Activated naive CD4-positive, alpha-beta T cell treated with anti-CD3 and anti-CD28 coated beads, Interleukin-2, amount 50 U/mL, for 16 hours (primary cell): ENCODE measurements around the gene ACAP3.
A peak's percentile ranks its signal among the peaks of the same experiment; 100 is the strongest.
"Not testable (repeated sequence)": the region's sequence is repeated elsewhere in the genome, so short reads cannot be mapped to it uniquely, and the experiment has no call there.

Experiments
- DNase-seq: peaks from one replicate; pipeline ENCODE4 v3.0.0-alpha.2; 2020

ACAP3 gene

DNA sequence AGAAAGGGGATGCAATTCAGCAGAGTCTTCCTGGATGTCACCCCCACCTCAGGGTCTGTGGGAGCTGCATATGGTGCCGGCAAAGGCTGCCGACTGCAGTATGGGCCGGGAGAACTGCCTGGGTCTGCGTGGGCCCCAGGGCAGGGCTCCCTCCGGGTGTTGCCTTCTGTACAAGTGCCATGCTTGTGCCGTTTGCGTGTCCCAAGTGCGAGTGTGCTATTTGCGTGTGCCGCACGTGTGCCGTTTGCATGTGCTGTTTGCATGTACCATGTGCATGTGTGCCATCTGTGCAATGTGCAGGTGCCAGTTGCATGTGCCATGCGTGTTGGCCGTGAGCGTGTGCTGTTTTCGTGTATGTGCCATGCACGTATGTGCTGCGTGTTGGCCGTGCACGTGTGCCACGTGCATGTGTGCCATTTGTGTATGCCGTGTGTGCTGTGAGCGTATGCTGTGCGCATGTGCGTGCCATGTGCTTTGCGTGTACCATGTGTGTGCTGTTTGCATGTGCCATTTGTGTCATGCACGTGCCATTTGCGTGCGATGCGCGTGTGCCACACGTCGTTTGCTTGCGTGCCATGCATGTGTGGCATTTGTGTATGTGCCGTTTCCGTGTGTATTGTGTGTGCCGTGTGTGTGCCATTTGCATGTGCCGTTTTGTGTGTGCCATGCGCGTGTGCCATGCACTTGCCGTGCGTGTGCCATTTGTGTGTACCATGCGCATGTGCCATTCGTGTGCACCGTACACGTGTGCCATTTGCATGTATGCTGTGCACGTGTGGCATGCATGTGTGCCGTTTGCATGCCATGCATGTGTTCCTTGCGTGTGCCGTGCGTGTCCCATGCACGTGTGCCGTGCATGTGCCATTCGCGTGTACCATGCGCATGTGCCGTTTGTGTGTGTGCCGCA lies 21.8 kb upstream of the ACAP3 start:
- no peak for DNase-seq

GRCh38 chr1:1328254-1328653 lies 20.5 kb upstream of the ACAP3 start:
- DNase-seq = no peak

DNA sequence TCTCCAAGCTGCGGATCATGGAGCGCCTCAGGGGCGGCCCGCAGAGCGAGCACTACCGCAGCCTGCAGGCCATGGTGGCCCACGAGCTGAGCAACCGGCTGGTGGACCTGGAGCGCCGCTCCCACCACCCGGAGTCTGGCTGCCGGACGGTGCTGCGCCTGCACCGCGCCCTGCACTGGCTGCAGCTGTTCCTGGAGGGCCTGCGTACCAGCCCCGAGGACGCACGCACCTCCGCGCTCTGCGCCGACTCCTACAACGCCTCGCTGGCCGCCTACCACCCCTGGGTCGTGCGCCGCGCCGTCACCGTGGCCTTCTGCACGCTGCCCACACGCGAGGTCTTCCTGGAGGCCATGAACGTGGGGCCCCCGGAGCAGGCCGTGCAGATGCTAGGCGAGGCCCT lies 19.6 kb upstream of the ACAP3 start:
- DNase-seq = no peak

DNA sequence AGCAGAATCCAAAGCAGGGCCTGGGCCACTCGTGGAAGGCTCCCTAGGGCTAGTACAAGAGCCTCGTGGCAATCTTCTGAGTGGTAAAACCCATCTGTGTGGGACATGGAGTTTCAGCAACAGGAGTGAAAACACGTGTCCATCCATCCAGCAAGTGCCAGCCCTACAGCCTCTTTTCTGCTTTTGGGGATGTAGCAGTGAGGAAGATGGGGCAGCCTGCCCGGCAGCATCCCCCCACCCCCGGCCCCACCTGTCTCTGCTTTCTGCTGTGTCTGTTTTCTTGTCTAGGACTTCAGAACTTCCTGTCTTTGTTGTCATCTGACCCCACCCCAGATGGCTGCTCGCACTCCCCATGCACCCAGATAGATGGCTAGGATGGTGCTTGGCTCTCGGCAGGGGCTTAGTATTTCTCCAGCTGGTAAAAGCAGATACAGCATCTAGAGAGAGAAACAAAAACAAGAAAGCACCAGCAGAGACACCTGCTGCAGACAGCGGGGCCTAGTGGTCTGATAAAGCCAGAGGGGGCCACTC lies 18.4 kb upstream of the ACAP3 start:
- no peak for DNase-seq

GRCh38 chr1:1325288-1326074 lies 17.8 kb upstream of the ACAP3 start:
- DNase-seq = no peak

GRCh38 chr1:1324524-1325287 lies 17.0 kb upstream of the ACAP3 start, which contains the start of the genes CPTP and INTS11:
Gene CPTP, plus strand, starts transcription at chr1:1324802. Its CDS starts 2,109 bp downstream, at chr1:1326911.
Gene INTS11, minus strand, starts transcription at chr1:1324660. Its CDS starts 52 bp downstream, at chr1:1324608.
- DNase-seq = peak; percentile 95

- DNase-seq = no peak
Observed at GRCh38 chr1:1324084-1324523, 16.4 kb upstream of the ACAP3 start.

DNA sequence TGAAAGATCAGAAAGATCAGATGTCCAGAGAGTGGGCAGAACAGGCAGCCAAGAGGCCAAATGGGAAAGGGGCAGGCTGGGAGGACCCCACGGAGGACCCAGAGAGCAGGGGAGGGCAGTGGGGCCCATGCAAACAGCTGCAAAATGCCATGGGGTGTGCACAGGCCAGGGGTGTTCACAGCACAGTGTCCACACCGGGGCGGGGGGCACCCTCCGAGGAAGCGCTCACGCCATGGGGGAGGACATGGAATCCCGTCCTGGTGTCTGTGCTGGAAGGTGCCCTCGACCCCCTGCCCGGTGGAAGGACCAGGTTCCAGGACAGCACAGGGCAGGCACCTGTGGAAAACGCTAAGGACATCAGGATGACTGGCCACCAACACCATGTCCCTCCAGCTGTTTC lies 15.2 kb upstream of the ACAP3 start:
- no peak for DNase-seq

DNA sequence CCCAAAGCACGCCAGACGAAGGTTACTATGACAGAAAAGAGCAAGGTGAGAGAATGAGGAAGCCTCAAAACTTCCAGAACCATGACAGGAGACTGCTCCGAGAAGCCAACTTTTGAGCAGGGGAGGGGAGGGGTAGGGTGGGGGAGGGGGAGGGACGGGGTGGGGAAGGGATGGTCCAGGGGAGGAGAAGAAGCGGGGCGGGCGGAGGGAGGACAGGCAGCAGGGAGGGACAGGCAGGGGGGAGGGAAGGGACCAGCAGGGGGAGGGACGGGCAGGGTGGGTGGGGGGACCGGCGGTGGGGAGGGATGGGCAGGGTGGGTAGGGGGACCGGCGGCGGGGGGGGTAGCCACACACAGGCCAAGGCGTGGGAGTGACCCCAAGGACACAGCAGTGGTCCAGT lies 14.7 kb upstream of the ACAP3 start:
- DNase-seq = no peak

DNA sequence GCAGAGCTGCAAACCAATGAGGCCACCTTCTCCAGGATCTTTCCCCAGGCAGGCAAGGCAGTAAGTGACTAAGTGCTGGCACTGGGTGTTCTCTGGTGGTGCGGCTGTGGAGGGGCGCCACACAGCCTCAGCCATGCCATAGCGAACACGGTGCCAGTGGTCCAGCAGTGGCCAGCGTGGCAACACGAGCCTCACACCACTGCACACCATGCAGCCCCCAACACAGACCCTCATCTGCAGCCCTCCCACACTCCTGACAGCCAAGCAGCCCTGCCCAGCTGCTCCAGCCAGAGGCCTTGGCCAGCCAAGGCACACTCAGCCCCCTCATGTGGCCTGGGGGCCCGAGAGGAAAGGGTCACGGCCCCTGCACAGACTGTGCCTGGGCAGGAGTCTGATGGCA lies 13.7 kb upstream of the ACAP3 start:
- no peak for DNase-seq

- DNase-seq = no peak
Observed at GRCh38 chr1:1320666-1321448, 13.1 kb upstream of the ACAP3 start.

- DNase-seq = no peak
Observed at GRCh38 chr1:1319646-1319941, 11.9 kb upstream of the ACAP3 start.

DNA sequence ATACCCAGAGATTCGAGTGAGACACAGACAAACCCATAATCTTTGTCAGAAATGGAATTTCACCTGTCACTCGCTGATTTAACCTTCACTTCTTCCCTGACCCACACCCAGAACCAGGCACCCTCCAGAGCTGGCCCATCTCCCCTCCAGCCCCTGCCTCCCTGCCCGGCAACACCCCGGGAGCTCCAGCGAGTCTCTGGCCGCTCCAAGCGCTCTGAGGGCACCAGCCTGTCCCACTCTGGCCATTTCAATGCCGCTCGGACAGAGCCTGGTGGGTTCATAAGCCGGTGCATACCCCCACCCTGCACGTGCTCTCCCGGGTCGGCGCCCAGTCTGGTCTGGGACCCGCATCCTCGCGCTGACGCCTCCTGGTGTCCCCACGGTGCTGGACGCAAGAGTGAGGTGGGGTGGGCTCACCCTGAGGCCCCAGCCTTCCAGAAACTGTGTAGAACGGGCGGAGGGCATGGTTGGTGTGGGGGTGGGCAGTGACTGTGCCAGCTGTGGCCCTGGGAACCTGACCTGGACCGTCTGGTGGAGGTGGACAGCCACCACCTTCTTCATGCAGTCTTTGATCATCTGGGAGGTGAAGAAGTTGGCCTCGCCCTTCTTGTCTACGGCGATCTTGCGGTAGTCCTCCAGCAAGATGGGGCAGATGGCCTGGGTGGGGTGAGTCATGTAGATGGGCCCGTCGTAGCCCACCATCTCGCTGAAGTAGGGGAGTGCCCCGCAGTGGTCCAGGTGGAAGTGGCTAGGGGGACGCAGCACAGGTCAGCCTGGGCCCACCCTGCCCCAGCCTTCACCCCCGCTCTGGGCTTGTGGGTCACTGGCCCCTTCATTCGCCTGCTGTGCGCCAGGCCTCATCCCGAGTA lies 11.3 kb upstream of the ACAP3 start:
- DNase-seq = no peak

DNA sequence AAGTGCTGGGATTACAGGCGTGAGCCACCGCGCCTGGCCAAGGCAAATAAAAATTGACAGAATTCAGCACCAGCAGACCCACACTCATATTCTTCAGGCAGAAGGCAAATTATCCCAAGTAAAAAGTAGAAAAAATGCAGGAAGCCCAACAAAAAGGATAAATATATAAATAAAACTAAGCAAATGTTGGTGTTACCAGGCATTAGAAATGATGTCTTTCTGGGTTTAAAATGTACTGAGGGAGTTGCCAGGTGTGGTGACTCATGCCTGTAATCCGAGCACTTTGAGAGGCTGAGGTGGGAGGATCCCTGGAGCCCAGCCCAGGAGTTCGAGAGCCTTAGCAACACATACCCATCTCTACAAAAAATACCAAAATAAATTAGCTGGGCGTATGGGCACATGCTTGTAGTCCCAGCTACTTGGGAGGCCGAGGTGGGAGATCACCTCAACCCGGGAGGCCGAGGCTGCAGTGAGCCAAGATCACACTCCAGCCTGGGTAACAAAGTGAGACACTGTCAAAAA lies 10.5 kb upstream of the ACAP3 start:
- DNase-seq = no peak

DNA sequence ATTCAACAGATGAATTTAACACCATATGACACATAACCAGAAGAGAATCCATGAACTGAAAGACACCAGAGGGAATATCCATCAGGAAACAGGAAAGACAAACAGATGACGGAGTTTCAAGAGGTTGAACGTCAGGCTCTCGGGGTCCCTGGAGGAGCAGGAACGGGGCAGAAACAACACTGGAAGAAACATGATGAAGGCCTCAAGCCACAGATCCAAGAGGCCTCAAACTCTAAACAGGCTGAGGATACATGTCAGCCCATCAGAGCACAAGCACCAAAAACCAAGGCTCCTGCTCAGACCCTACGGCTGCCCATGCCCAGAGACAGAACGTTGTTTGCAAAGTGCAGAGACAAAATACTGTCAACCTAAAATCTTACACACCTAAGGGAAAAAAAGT lies 9.7 kb upstream of the ACAP3 start:
- DNase-seq = no peak

- DNase-seq = not testable (repeated sequence)
Observed at GRCh38 chr1:1316199-1316598, 8.5 kb upstream of the ACAP3 start.

DNA sequence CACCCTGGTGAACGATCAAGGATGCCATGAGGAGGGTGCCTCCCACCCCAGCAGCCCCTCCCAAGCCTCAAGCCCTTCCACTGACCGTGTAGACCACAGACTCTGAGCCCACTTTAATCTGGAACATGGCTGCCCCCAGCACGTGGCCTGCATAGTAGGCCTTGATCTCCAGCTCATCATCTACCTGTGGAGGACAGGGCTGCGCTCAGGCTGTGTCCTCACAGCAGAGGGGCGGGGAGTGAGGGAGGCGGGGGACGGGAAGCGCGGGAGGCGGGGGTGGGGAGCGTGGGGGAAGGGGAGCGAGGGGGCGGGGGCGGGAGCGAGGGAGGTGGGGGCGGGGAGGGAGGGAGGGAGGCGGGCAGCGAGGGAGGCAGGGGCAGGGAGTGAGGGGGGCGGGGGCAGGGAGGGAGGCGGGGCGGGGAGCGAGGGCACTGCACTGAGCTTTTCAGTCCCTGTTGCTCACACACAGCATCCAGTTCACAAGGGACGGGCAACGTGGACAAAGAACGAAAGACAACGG lies 7.8 kb upstream of the ACAP3 start:
- no peak for DNase-seq

DNA sequence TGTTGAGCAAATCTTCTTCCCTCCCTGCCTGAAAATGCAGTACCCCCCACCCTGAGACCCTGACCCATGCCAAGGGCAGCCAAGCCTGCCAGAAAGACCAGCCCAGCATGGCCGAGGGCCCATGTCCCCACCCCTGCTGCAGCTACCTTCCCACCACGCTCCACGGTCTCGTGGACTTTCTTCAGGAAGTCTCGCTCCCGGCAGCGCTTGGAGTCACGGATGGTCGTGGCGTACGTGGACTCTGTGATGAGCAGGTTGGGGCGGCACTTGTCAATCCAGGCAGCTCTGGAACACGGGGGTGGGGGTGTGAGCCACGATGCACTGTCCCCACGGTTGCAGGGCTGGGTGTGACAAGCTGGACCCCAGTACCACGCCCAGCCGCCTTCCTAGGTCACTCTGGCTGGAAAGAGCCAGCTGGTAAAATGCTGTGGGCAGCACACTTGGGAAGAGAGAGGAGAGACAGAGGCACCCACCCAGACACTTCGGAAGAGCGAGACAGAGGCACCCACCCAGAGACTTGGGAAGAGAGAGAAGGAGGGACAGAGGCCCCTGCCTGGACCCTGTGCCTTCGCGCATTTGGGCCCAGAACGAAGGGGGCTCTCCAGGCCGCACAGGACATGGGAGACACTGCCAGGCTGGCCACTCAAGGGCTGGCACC lies 7.1 kb upstream of the ACAP3 start:
- DNase-seq = no peak

DNA sequence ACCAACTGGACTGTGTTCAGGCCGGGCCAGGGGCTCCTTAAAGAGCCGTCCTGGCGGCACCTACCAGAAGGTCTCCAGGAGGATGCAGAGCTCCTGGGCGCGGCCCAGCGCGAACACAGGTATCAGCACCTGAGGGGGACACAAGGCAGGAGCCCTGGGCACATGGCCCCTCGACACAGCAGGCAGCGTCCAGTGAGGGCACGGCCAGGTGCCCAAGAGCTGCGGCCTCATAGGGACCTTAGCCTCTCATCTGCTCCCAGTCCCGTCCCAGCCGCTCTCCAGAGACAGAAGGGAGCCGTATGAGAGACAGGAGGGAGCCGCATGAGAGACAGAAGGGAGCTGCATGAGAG lies 6.5 kb upstream of the ACAP3 start:
- DNase-seq = no peak
